Endothelial cell of umbilical vein (primary cell): ENCODE results near the gene CCR5. TPM values are rescaled to one million over a fixed set of nuclear protein-coding genes. Genes with fewer than 3 reads are reported as not detected.

Experiments used
- BruUV-seq: library from RNA; stranded (reverse); fragments of 400-500 nt; replicated peaks from 2 replicates; lab custom pipeline; 2021; lab: Mats Ljungman, UMichigan
- CTCF ChIA-PET: fragments of 300-600, 350-600 bp; sonication (Branson Sonifier 250); formaldehyde crosslinking; loops from one replicate; lab custom pipeline; 2021; ENCODE audit warnings: antibody characterized with exemption, inconsistent platforms; lab: Charles Lee
- POLR2A ChIA-PET: fragments of 300-600, 350-600 bp; sonication (Branson Sonifier 250); formaldehyde crosslinking; loops from one replicate; lab custom pipeline; 2021; ENCODE audit warnings: antibody characterized with exemption, inconsistent platforms; lab: Charles Lee
- DNase-seq: peaks from one replicate; pipeline ENCODE4 v3.0.0-alpha.2; 2011; ENCODE audit warnings: low read depth, low spot score
- FAIRE-seq: peaks from 2 replicates; lab custom pipeline; 2011; peaks lifted over from hg19 to GRCh38; lab: Jason Lieb, UNC
- H2AFZ ChIP-seq: 2 replicates; pipeline ENCODE4 v1.6.0; 2012; ENCODE audit warnings: low read depth, low read length, control low read depth, inconsistent platforms
- H3K27ac ChIP-seq: 2 replicates; pipeline ENCODE4 v1.5.1; 2011; ENCODE audit warnings: low read depth, mild to moderate bottlenecking, control low read depth, low read length, moderate library complexity; ENCODE audit not compliant: insufficient read depth
- H3K27me3 ChIP-seq, 2 experiments: 2 replicates each; pipeline versions ENCODE4 v1.6.0 to v1.6.1; 2011; ENCODE audit warnings: low read length in 2 of 2, mixed read lengths in 1 of 2; ENCODE audit not compliant: control insufficient read depth in 2 of 2, insufficient read depth in 2 of 2
- H3K36me3 ChIP-seq, 2 experiments: 2 replicates in 1 of 2; 3 replicates in 1 of 2; pipeline ENCODE4 v1.5.1; 2011; ENCODE audit warnings: low read length in 2 of 2, mild to moderate bottlenecking in 1 of 2, moderate library complexity in 1 of 2; ENCODE audit not compliant: control insufficient read depth in 2 of 2, insufficient read depth in 2 of 2; ENCODE audit errors: extremely low read depth in 1 of 2
- H3K4me1 ChIP-seq: 3 replicates; pipeline ENCODE4 v1.5.1; 2011; ENCODE audit warnings: mild to moderate bottlenecking, low read length; ENCODE audit not compliant: control insufficient read depth, insufficient read depth; ENCODE audit errors: extremely low read depth
- H3K4me2 ChIP-seq: 2 replicates; pipeline ENCODE4 v1.6.1; 2011; ENCODE audit warnings: low read length, control low read depth, mixed read lengths; ENCODE audit not compliant: insufficient read depth
- H3K4me3 ChIP-seq, 3 experiments: fragments of 200-600 bp in 1 of 3; sonication (generic), shearing (Covaris generic) in 1 of 3; replicated peaks in 1 of 3; 2 replicates each; pipeline ENCODE4 v1.5.1; 2011 to 2016; ENCODE audit warnings: control low read depth in 3 of 3, low read length in 3 of 3, mild to moderate bottlenecking in 2 of 3, inconsistent platforms in 1 of 3, low read depth in 1 of 3, moderate library complexity in 1 of 3; ENCODE audit not compliant: insufficient read depth in 1 of 3
- H3K79me2 ChIP-seq: 2 replicates; pipeline ENCODE4 v1.6.0; 2012; ENCODE audit warnings: low read length, inconsistent platforms; ENCODE audit not compliant: control insufficient read depth, insufficient read depth
- H3K9ac ChIP-seq: replicated peaks from 2 replicates; pipeline ENCODE3; 2011; ENCODE audit warnings: low read length, control low read depth; ENCODE audit not compliant: insufficient read depth; ENCODE audit errors: extremely low read depth
- H3K9me1 ChIP-seq: replicated peaks from 3 replicates; pipeline ENCODE4 v1.6.0; 2011; ENCODE audit warnings: mild to moderate bottlenecking, low read length; ENCODE audit not compliant: control insufficient read depth, insufficient read depth; ENCODE audit errors: extremely low read depth
- H3K9me3 ChIP-seq: replicated peaks from 2 replicates; pipeline ENCODE4 v1.5.1; 2012; ENCODE audit warnings: low read length, inconsistent platforms; ENCODE audit not compliant: control insufficient read depth, insufficient read depth
- H4K20me1 ChIP-seq: replicated peaks from 2 replicates; pipeline ENCODE3; 2011; ENCODE audit warnings: mild to moderate bottlenecking, low read length; ENCODE audit not compliant: control insufficient read depth, insufficient read depth; ENCODE audit errors: extremely low read depth
- EZH2 ChIP-seq: IDR thresholded peaks from 2 replicates; pipeline ENCODE4 v1.6.1; 2012; ENCODE audit warnings: borderline replicate concordance, low read depth, mild to moderate bottlenecking, moderate library complexity, low read length, inconsistent platforms; ENCODE audit not compliant: severe bottlenecking
- FOS ChIP-seq: IDR thresholded peaks from 2 replicates; pipeline ENCODE4 v1.6.1; 2011; ENCODE audit warnings: mild to moderate bottlenecking, low read length, moderate library complexity, borderline replicate concordance; ENCODE audit not compliant: insufficient read depth
- GATA2 ChIP-seq: IDR thresholded peaks from 2 replicates; pipeline ENCODE4 v1.7.0; 2011; ENCODE audit warnings: low read depth, mild to moderate bottlenecking, moderate library complexity, mixed read lengths, low read length; ENCODE audit not compliant: insufficient read length, insufficient read depth
- JUN ChIP-seq: IDR thresholded peaks from 2 replicates; pipeline ENCODE4 v1.6.1; 2011; ENCODE audit warnings: borderline replicate concordance, low read depth; ENCODE audit not compliant: insufficient read length, insufficient read depth
- MYC ChIP-seq: IDR thresholded peaks from one replicate; pipeline ENCODE4 v1.6.1; 2011; ENCODE audit warnings: mild to moderate bottlenecking, low read depth, low read length
- POLR2A ChIP-seq: IDR thresholded peaks from 2 replicates; pipeline ENCODE4 v1.6.1; 2012; ENCODE audit warnings: low read depth, mild to moderate bottlenecking, control low read depth, low read length
- POLR2AphosphoS5 ChIP-seq: IDR thresholded peaks from 2 replicates; pipeline ENCODE4 v1.6.1; 2012; ENCODE audit warnings: low read depth, mild to moderate bottlenecking, control low read depth, low read length, moderate library complexity; ENCODE audit not compliant: insufficient read depth
- dilution Hi-C: fragments of 300-500 bp; cut with MboI; formaldehyde crosslinking; loops from one replicate; pipeline ENCODE4 v1.15.0; 2019; ENCODE audit warnings: low sequenced_read_pairs; ENCODE audit not compliant: extremely low pct_ligation_motif_present
- intact Hi-C: fragments of 100-400 bp; cut with micrococcal nuclease; formaldehyde crosslinking; loops from one replicate; pipeline ENCODE4 v1.10.0; 2022
- polyA plus RNA-seq, 4 experiments: library from polyadenylated mRNA; depleted of rRNA in 3 of 4; stranded (reverse) in 3 of 4; unstranded in 1 of 4; fragments of >200 nt; gene quantifications; 2 replicates each; pipeline versions ENCODE4 v1.2.1 to v1.2.3, GENCODE V29; 2011 to 2012; ENCODE audit warnings: missing spikeins in 1 of 4
- total RNA-seq: library from RNA; stranded (reverse); gene quantifications from 2 replicates; pipeline ENCODE4 v1.2.3, GENCODE V29; 2021
- TF ChIP-seq, protein P1 (sequence below), 2 donors: IDR thresholded peaks; 1 replicate in 1 of 2; 2 replicates in 1 of 2; pipeline ENCODE4 v1.5.1; 2011; ENCODE audit warnings: low read length in 2 of 2, mild to moderate bottlenecking in 2 of 2, moderate library complexity in 2 of 2, control low read depth in 1 of 2, inconsistent platforms in 1 of 2, low read depth in 1 of 2; ENCODE audit not compliant: insufficient read depth in 1 of 2; ENCODE audit errors: extremely low read depth in 1 of 2
- TF ChIP-seq, protein P2 (sequence below): IDR thresholded peaks from 2 replicates; pipeline ENCODE4 v1.6.1; 2011; ENCODE audit not compliant: insufficient read depth, insufficient read length

The CCR5 gene
- total and polyA plus RNA-seq, 2 donors (not counting 3 experiments of a cell fraction or from before 2014, with no cell fraction given) = not detected

DNA sequence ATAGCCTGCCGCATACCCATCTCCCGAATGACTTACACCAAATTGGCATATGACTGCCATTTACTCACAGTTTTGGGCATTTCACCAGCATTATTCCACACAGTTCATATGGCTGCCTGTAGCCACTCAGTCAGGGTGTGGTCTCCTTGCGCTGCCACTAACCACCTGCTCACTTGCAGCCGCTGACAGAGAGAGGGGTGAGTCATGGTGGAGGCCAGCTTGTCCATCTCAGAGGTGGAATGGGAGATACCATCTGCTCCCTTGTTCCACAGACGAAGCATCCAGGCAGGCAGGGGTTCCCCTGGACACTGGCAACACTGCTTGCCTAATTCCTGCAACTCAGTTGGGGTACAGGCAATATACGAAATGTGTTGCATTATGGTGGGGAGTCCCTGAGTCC, 51.9 kb downstream of the CCR5 start:
- TF ChIP-seq GATA2 (no peak), MYC (no peak), JUN (no peak), EZH2 (no peak), FOS (no peak), POLR2A (no peak), POLR2AphosphoS5 (no peak)
- TF ChIP-seq, protein P1, sequence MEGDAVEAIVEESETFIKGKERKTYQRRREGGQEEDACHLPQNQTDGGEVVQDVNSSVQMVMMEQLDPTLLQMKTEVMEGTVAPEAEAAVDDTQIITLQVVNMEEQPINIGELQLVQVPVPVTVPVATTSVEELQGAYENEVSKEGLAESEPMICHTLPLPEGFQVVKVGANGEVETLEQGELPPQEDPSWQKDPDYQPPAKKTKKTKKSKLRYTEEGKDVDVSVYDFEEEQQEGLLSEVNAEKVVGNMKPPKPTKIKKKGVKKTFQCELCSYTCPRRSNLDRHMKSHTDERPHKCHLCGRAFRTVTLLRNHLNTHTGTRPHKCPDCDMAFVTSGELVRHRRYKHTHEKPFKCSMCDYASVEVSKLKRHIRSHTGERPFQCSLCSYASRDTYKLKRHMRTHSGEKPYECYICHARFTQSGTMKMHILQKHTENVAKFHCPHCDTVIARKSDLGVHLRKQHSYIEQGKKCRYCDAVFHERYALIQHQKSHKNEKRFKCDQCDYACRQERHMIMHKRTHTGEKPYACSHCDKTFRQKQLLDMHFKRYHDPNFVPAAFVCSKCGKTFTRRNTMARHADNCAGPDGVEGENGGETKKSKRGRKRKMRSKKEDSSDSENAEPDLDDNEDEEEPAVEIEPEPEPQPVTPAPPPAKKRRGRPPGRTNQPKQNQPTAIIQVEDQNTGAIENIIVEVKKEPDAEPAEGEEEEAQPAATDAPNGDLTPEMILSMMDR (IDR thresholded peaks at IDR 0.05; ENCODE audit: extremely low read depth in 1 of 2, insufficient read depth in 1 of 2, low read depth in 1 of 2, low read length in 2 of 2) = no peak
- TF ChIP-seq, protein P2, sequence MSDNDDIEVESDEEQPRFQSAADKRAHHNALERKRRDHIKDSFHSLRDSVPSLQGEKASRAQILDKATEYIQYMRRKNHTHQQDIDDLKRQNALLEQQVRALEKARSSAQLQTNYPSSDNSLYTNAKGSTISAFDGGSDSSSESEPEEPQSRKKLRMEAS = no peak
- H3K9ac ChIP-seq = no peak overlapping the region
- H4K20me1 ChIP-seq = no peaks in the 10 kb centered on the region
- POLR2A ChIA-PET = no interaction called here
- no TSS peak for BruUV-seq
- DNase-seq (no peak), FAIRE-seq (no peak)
- CTCF ChIA-PET = no interaction called here
- no peaks in the 10 kb centered on the region for H3K9me3 ChIP-seq
- H3K9me1 ChIP-seq = no peaks in the 10 kb centered on the region
- H2AFZ ChIP-seq = no peak overlapping the region
- no peak overlapping the region for H3K4me3 ChIP-seq
- intact Hi-C loops = loop anchor here (10.0 kb wide), 1 partner anchor 208 kb away; no protein-coding TSS in a partner anchor
- no peaks in the 10 kb centered on the region for H3K36me3 ChIP-seq
- dilution Hi-C loops = no loop called here
- no peak overlapping the region for H3K27ac ChIP-seq
- H3K4me1 ChIP-seq = no peaks in the 10 kb centered on the region
- H3K79me2 ChIP-seq = no peaks in the 10 kb centered on the region
- no peaks in the 10 kb centered on the region for H3K27me3 ChIP-seq
- H3K4me2 ChIP-seq = no peak overlapping the region
